ENCODE measurements around the gene WIZ.
A peak's percentile ranks its signal among the peaks of the same experiment; 100 is the strongest.

The WIZ gene

GRCh38 chr19:15444505-15445226 is 5.1 kb downstream of the WIZ start:
- no peak for DNase-seq

GRCh38 chr19:15443838-15444237 is 5.9 kb downstream of the WIZ start:
- no peak for DNase-seq

DNA sequence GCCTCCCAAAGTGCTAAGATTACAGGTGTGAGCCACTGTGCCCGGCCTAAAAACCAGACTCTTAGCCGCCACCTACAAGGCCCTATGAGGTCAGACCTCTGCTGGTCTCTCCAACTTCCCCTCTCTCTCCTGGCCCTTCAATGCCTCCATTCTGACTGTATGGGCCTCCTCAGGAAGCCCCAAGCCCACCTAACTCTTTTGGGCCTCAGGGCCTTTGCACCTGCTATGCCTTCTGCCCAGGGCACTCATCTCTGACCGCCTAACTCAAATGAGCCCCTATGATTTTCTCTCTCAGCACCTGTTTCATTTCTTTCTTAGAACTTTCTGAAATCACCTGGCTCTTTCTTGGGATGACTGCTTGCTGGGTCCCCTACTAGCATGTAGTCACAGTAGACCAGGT is 6.4 kb downstream of the WIZ start:
- DNase-seq: no peak

- DNase-seq: no peak
Measured at GRCh38 chr19:15442142-15442920, 7.4 kb downstream of the WIZ start.

GRCh38 chr19:15441317-15441716 is 8.4 kb downstream of the WIZ start:
- no peak for DNase-seq

DNA sequence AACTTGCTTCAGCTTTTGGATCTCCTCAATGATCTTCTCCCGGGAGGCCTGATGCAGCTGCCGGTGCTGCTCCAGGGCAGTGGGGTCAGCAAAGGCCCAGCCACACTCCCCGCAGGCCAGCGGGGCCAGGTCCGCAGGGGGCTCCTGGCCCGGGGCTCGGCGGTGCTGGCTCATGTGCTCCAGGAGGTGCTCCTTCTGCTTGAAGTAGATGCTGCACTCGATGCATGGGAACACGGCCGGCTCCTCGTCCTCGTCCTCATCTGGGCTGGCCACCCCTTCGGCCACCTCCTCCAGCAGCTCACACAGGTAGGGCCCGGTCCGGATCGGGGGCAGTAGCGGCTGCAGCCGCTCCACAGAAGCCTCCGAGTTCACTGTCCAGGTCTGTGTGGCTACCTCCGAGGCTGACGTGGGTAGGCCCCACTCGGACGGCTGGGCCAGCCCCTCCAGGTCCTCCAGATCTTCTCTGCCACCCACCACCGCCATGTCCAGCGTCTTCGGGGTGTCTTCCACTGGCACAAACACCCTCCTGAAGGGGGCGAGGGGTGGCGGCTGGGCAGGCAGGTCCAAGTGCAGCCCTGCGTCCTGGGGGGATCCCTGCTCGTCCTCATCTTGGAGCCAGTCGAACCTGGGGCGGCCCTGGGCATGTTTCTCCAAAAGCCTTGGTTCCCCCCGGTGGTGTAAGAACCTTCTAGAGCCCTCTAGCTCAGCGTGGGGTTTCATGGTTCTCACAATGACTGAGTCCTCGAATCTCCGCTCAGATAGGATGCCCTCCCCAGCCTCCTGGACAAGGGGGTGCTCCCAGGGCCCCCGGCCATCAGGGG is 9.7 kb downstream of the WIZ start:
- DNase-seq: no peak

DNA sequence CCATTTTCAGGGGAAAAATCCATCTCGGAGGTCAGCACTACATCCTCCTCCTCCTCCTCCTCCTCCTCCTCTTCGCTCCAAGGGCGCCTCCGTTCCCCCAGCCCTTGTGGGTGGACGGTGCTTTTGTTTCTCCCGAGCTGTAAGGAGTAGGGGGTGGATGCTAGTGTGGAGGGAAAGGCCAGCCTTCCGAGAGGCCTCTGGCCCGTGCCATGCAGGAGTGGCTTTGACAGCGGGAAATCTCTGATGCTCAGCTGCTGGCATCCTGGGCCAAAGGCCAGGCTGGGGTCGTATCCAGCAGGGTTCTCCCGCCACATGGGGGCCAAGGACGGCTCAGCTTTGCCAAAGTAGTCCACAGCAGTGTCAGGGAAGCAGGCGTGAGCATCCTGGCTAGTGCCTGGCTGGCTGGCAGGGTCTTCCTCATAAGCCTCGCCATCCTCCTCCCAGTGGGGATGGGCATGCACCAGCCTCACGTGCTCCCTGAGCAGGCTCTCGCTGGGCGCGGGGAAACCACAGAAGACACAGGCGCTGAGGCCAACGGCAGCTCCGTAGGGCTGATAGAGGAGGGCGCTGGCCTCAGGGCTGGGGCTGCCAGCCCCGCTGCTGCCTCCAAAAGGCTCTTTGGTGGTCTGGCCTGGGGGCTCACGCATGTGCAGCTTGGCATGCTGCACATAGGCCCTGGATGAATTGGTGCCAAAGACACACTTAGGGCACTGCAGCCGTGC is 10.5 kb downstream of the WIZ start:
- DNase-seq: peak; percentile 72

DNA sequence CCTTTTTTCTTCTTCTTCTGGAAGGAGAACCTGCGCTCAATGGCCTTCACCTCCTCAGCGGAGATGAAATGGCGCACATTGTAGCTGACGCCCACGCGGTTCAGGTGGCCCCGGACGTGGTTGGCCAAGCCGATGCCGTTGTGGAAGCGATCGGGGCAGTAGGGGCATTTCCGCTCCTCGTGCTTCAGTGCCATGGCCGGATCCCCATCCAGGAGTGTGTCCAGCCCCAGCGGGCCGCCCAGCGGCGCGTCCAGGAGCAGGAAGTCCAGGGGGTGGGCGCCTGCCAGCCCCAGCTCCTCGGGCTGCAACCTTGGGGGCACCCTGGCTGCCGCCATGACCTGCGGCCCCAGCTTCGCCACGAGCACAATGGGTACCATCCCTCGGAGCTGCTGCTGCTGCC is 11.2 kb downstream of the WIZ start:
- no peak for DNase-seq

GRCh38 chr19:15438124-15438496 is 11.6 kb downstream of the WIZ start:
- no peak for DNase-seq

DNA sequence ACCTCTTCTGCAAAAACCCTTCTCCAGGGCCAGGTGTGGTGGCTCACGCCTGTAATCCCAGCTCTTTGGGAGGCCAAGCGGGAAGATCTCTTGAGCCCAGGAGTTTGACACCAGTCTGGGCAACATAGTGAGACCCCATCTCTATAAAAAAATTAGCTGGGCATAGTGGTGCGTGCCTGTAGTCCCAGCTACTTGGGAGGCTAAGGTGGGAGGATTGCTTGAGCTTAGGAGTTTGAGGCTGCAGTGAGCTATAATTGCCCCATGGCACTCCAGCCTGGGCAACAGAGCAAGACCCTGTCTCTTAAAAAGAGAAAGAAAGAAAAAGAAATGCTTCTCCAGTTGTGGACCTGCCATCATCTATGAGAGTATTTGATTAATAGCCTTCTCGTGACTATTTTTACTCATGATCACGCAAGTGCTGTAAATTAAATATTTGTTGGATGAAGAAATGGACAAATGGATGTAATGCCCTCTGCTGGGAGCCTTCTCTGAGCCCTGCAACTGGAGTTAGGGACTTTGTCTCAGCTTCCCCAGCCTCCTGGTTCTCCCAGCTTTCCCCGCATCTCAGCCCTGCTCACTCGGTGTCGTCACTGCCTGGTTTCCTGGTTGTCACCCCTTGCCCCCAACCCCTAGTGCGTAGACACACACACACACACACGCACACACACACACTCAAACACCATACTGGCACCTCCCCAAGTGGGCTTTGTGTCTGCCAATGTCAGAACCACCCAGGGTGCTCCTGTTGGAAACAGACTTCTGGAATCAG is 12.2 kb downstream of the WIZ start:
- no peak for DNase-seq

DNA sequence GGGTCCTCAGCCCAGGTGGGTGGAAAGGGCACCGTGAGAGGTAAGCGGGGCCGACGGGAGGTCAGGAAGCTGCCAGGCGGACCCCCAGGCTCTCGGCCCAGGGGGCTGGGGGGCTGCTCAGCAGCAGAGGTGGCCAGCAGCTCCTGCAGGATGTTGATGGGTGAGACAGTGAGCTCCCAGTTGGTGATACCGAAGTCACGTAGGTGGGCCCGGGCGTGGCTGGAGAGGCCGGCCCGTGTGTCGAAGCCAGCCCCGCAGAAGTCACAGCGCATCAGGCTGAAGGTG is 13.0 kb downstream of the WIZ start:
- DNase-seq: no peak

- DNase-seq: no peak
Measured at GRCh38 chr19:15436012-15436825, 13.5 kb downstream of the WIZ start.

DNA sequence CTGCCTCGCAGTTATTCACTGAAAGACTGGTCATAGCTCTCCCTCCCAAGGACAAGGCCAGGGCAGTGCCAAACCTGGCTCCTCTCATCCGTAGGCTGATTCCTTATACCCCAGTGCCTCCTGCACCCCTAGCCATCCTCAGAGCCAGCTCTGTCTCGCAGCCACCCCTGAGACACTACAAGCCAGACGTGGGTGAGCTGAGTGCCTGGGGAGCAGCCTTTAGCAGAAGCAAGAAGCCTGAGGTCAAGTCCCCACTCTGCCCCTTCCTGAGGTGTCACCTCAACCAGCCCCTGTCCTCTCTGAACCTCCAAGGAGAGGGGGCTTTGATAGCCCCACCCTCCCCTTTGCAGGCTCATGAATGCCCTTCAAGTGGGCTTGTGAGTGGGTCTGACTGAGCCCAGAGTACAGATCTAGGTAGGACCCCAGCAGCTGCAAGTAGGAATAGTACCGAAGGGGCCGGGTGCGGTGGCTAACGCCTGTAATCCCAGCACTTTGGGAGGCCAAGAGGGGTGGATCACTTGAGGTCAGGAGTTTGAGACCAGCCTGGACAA is 16.2 kb downstream of the WIZ start:
- no peak for DNase-seq

GRCh38 chr19:15432629-15433518 is 16.9 kb downstream of the WIZ start:
- DNase-seq: peak; percentile 94

DNA sequence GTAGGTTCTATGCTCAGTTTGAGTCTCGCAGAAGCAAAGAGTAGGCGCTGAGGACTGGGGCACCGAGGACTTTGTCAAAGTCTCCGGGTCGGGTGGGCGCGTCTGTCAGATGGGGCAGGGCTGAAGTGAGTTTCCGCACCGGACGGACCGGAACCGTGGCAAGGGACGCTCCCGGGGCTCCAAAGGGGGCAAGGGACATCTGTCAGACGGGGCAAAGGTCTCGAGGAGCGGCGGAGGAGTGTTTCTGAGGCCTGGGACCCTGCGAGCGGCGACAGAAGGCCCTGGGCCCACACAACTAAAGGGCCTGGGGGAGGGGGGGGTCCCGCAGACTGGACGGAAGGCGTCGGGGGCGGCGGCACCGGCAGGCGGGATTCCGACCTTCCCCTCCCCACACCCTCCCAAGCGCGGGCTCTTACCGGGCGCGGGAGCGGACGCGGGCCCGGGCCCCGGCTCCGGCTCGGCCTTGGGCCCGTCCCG is 17.7 kb downstream of the WIZ start:
- peak; percentile 41 for DNase-seq

- DNase-seq: no peak
Measured at GRCh38 chr19:15431396-15432017, 18.2 kb downstream of the WIZ start.

DNA sequence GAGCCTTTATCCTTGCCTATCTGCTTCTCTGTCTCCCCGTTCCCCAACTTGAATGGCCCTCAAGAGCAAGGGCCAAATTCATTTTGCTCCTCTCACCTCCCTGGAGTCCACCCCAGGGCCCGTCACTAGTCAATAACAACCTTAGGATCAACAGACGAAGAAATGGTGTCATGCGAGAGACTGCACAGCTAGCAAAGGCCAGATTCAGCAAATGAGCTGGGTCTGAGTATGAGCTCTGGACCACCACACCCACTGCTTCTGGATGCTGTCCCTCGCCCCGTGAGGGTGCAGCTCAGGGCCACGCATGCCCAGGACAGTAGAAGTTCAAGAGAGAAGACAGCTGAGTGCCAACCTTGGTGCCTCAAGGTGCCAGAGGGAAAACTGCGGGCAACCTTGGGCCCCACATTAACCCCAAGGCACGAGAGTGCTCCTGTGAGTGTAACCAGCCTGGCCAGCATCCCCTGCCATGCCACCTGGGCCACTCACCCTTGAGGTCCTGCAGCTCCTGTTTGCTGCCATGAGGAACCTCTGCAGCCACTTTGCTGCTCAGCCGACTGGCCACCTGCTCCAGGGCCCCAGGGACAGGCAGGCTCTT is 19.1 kb downstream of the WIZ start:
- DNase-seq: no peak

- no peak for DNase-seq
Measured at GRCh38 chr19:15429825-15430467, 19.8 kb downstream of the WIZ start.
